Fibroblast of the aortic adventitia (primary cell): ENCODE results near the gene ANKRD18B. TPM values are rescaled to one million over a fixed set of nuclear protein-coding genes. Genes with fewer than 3 reads are reported as not detected.
"Not testable (repeated sequence)": the region's sequence is repeated elsewhere in the genome, so short reads cannot be mapped to it uniquely, and the experiment has no call there.

Experiments
- DNase-seq: peaks from one replicate; pipeline ENCODE4 v3.0.0-alpha.2; 2010; ENCODE audit warnings: low read depth
- H3K4me3 ChIP-seq: 2 replicates; pipeline ENCODE4 v1.5.1; 2011; ENCODE audit warnings: low read depth, mild to moderate bottlenecking, control low read depth, low read length, moderate library complexity
- CTCF ChIP-seq: IDR thresholded peaks from 2 replicates; pipeline ENCODE4 v1.5.1; 2011; ENCODE audit warnings: mild to moderate bottlenecking, low read length, control low read depth, inconsistent platforms; ENCODE audit not compliant: insufficient read depth
- total RNA-seq: library from RNA; depleted of rRNA; stranded (reverse); fragments of >200 nt; gene quantifications from 2 replicates; pipeline ENCODE4 v1.2.3, GENCODE V29; 2012; ENCODE audit warnings: low replicate concordance

Gene ANKRD18B
- total RNA-seq, 1 donor = 1.9 TPM

- H3K4me3 ChIP-seq = no peak overlapping the region
- DNase-seq = peak; percentile 46
- peak; percentile 36 for TF ChIP-seq CTCF
These were observed 25.7 kb upstream of the ANKRD18B start for GRCh38 chr9:33498387-33498786.

- H3K4me3 ChIP-seq = peak overlapping the region; percentile 38
- peak; percentile 97 for DNase-seq
- no peak for TF ChIP-seq CTCF
These were observed 17.3 kb upstream of the ANKRD18B start for GRCh38 chr9:33506626-33507370.

DNA sequence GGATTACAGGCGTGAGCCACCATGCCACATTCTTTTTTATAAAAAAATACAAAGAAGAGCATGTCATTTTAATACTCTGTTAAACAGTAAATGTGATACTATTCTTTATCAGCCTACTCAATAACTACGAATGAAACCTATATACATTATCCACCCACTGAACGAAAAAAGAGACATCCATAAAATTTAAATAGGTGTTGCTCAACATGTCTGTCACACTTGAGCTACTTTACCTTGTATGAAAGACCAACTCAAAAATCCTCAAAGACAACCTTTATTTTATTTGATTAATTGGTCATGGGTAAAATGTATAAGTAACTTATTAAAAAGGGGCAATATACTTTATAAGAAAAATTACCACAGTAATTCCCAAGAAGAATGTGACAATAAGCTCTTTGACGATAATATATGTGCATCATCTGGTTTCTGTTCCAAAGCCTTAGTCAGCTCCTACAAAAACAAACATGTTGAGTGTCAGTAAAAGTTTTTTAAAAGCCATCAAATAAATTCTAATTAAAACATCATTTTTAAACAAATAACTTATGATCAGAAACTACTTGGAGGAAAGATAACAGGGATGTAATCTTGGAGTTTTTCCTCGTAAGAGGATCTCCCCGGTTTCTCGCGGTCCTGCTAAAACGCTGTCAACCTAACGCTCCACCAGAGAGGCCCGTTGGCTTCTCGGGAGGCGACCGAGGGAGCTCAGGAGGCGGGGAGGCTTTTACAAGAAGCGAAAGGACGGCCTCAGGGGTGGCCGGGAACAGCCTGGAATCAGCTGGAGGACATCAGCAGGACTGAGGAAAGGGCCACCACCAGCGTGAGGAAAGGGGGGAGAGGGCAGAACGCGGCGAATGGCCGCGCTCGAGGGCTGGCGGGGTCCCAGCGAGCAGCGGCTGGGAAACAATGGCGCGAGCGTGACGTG lies 13.5 kb upstream of the ANKRD18B start:
- H3K4me3 ChIP-seq = peak overlapping the region; percentile 66
- DNase-seq = peak; percentile 73
- no peak for TF ChIP-seq CTCF

GRCh38 chr9:33511184-33511517 lies 12.9 kb upstream of the ANKRD18B start:
- DNase-seq = not testable (repeated sequence)
- peak overlapping the region; percentile 66 for H3K4me3 ChIP-seq

DNA sequence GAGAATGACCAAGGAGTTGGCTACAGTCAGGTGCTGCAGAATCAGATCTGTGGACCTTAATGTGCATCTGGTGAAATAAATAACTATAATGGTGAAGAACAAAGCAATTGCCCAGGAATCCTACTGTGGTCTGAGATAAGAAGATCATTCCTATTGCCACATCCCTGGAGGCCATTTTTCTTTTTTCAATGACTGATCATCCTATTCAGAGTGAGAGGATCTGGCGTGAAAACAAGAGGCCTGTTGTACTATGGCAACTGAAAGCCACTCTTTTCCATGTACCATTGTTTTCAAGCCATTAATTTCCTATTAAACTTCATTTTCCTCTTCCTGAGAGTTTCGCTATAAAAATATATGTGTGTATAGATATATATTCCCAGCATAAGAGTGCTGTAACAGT lies 11.5 kb upstream of the ANKRD18B start:
- not testable (repeated sequence) for H3K4me3 ChIP-seq
- DNase-seq = peak; percentile 58

- DNase-seq, H3K4me3 ChIP-seq: not testable (repeated sequence)
These were observed 8.6 kb upstream of the ANKRD18B start for GRCh38 chr9:33515342-33515995.

GRCh38 chr9:33516397-33516796 lies 7.7 kb upstream of the ANKRD18B start:
- not testable (repeated sequence) for DNase-seq, H3K4me3 ChIP-seq

- peak; percentile 61 for DNase-seq
- peak; percentile 66 for TF ChIP-seq CTCF
- no peak overlapping the region for H3K4me3 ChIP-seq
These were observed 6.7 kb upstream of the ANKRD18B start for GRCh38 chr9:33517373-33517772.

- not testable (repeated sequence) for H3K4me3 ChIP-seq
- DNase-seq = peak; percentile 67
These were observed 6.0 kb upstream of the ANKRD18B start for GRCh38 chr9:33517934-33518577.

- DNase-seq, H3K4me3 ChIP-seq: not testable (repeated sequence)
These were observed 2.2 kb upstream of the ANKRD18B start for GRCh38 chr9:33521861-33522260.
